HG03575 (cell line): ENCODE data around the gene SMIM45.

Experiments used
- ATAC-seq: cut with Tn5 transposase; IDR thresholded peaks from one replicate; pipeline ENCODE4 v1.9.1; 2021; ENCODE audit not compliant: unreplicated experiment, insufficient number of reproducible peaks, low FRiP score; ENCODE audit errors: extremely low read depth

SMIM45 gene

GRCh38 chr22:41951898-41952474, at the start of gene SMIM45:
Gene SMIM45 (plus strand): TSS chr22:41952150.
- no peak for ATAC-seq

- ATAC-seq, result no peak
Measured at GRCh38 chr22:41902932-41903421, 49.0 kb upstream of the SMIM45 start.

GRCh38 chr22:41904450-41905410, 47.2 kb upstream of the SMIM45 start:
- ATAC-seq, result no peak

GRCh38 chr22:41905411-41906202, 46.3 kb upstream of the SMIM45 start:
- no peak for ATAC-seq

GRCh38 chr22:41906822-41907221, 45.1 kb upstream of the SMIM45 start:
- no peak for ATAC-seq

GRCh38 chr22:41907436-41908401, 44.2 kb upstream of the SMIM45 start:
- ATAC-seq, result no peak

GRCh38 chr22:41908411-41909309, 43.3 kb upstream of the SMIM45 start:
- ATAC-seq, result no peak

GRCh38 chr22:41909310-41910049, 42.5 kb upstream of the SMIM45 start:
- no peak for ATAC-seq

- no peak for ATAC-seq
Measured at GRCh38 chr22:41910050-41911000, 41.6 kb upstream of the SMIM45 start.

- no peak for ATAC-seq
Measured at GRCh38 chr22:41911001-41911611, 40.8 kb upstream of the SMIM45 start.

- no peak for ATAC-seq
Measured at GRCh38 chr22:41912338-41913039, 39.5 kb upstream of the SMIM45 start.

- ATAC-seq, result no peak
Measured at GRCh38 chr22:41913040-41913719, 38.8 kb upstream of the SMIM45 start.

GRCh38 chr22:41913842-41914534, 38.0 kb upstream of the SMIM45 start:
- no peak for ATAC-seq

GRCh38 chr22:41914611-41915034, 37.3 kb upstream of the SMIM45 start:
- ATAC-seq, result no peak
